ENCODE measurements around the gene FUOM.

GRCh38 chr10:133400624-133401424 lies 43.0 kb upstream of the FUOM start:
- TF ChIP-seq CEBPB (IDR thresholded peaks at IDR 0.05) (no peak), MAX (IDR thresholded peaks at IDR 0.05) (no peak), ZBTB7A (IDR thresholded peaks at IDR 0.05; ENCODE audit: low read depth) (no peak), CREB1 (IDR thresholded peaks at IDR 0.05; ENCODE audit: low read depth) (no peak), EP300 (IDR thresholded peaks at IDR 0.05; ENCODE audit: borderline replicate concordance) (no peak), RAD21 (IDR thresholded peaks at IDR 0.05; ENCODE audit: low read depth) (no peak)

All from Ishikawa (cell line).